ENCODE measurements around the gene UST.
"Not testable (repeated sequence)": the region's sequence is repeated elsewhere in the genome, so short reads cannot be mapped to it uniquely, and the experiment has no call there.

UST gene

GRCh38 chr6:148736774-148737412 is 9.9 kb upstream of the UST start:
- no peak for DNase-seq (ENCODE audit: low spot score)

GRCh38 chr6:148737806-148738205 is 9.0 kb upstream of the UST start:
- no peak for DNase-seq (ENCODE audit: low spot score)

DNA sequence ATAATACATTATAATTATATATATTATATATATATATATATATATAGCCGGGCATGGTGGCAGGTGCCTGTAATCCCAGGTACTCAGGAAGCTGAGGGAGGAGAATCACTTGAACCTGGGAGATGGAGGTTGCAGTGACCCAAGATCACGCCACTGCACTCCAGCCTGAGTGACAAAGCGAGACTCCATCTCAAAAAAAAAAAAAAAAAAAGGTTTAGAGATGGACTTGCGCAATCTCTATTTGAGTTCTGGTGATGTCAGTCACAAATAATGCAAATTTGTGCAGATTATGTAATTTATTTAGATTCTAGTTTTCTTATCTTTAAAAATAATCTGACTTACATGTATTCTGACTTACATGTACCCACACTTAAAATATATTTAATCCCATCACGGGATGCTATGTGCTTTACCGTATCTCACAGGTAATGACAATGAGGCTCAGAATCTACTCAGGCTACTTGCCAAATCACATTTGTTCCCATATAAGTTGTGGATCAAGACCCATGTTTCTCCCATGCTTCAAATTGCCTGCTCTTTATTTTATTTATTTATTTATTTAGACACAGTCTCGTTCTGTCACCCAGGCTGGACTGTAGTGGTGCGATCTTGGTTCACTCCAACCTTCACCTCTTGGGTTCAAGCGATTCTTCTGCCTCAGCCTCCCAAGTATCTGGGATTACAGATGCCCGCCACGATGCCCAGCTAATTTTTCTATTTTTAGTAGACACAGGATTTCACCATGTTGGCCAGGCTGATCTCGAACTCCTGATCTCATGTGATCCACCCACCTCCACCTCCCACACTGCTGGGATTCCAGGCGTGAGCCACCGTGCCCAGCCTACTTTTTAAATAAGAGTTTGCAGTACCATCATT is 7.6 kb upstream of the UST start:
- DNase-seq (ENCODE audit: low spot score), result no peak

GRCh38 chr6:148739822-148740128 is 7.1 kb upstream of the UST start:
- DNase-seq (ENCODE audit: low spot score), result no peak

DNA sequence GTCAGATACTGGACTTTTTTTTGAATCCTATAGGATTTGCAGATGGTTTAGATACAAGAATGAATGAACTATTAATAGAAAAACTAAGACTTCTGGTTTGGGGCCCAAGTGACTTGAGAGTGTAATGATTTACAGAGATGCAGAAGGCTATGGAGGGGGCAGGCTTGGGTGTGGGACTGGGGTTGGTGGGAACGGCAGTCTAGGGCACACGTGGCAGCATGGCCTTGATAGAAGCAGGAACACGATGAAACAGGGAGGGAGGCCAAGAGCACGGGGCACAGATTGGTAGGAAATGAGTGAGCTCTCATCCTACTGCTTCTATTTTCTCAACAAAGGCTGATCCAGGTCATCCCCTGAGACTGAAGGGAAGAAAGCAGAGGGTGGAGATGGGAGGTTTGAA is 3.4 kb upstream of the UST start:
- no peak for DNase-seq (ENCODE audit: low spot score)

DNA sequence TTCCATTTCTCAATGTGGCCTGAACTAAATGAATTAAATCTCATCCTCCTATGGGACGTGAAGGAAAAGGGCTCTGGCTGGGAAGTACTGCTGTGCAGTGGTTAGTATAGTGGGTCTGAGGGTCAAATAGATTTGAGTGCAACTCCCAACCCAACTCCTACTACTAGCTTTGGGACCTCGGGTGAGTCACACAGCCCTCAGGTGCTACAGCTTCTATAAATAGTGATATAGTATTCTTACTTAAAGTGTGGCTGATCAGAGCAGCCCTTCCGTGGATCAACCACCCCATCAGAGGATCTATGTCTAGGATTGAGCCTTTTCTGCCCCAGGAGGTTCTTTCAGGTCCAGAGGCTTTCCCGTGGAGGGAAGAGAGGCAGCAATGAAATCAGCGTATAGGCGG is 904 bp upstream of the UST start:
- DNase-seq (ENCODE audit: low spot score), result no peak

DNA sequence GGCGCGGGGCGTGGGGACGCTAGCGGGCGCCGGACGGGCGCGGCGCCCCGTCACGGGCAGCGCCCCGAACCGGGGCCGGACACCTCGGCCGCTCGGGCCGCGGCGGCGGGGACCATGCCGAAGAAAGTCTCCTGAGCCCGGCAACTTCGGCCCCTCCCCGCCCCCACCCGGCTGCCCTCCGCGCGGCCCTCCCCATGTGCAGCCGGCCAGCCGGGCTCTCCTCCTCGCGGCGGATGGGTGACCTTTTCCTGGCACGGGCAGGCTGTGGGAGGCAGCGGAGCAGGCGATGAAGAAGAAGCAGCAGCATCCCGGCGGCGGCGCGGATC is 278 bp downstream of the UST start:
- DNase-seq (ENCODE audit: low spot score), result no peak

DNA sequence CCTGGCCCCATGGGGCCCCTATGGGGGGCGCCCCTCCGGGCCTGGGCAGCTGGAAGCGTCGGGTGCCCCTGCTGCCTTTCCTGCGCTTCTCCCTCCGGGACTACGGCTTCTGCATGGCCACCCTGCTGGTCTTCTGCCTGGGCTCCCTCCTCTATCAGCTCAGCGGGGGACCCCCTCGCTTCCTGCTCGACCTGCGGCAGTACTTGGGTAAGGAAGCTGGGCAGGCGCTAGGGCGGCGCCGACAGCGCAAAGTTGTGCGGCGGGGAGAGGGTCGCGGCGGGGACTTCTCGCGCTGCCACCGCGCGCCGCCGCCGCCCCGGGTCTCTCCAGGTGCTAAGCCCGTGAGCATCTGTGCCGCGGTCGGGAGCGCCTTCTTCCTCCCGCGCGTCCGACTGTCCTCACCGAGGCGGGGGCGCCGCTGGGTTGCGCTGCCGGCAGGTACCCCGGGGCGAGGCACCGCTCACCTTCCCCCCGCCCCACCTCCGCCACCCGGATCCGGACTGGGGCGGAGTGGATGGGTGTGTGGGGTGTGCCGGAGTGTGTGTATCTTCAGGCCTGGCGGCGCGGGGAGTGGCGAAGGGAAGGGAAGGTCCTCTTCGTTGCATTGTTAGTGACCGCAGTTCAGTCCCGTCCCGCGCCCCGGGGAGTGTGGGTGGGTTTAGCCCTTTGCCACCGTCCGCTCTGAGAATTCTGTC is 788 bp downstream of the UST start:
- no peak for DNase-seq (ENCODE audit: low spot score)

GRCh38 chr6:148749674-148750073 is 2.8 kb downstream of the UST start:
- DNase-seq (ENCODE audit: low spot score), result no peak

DNA sequence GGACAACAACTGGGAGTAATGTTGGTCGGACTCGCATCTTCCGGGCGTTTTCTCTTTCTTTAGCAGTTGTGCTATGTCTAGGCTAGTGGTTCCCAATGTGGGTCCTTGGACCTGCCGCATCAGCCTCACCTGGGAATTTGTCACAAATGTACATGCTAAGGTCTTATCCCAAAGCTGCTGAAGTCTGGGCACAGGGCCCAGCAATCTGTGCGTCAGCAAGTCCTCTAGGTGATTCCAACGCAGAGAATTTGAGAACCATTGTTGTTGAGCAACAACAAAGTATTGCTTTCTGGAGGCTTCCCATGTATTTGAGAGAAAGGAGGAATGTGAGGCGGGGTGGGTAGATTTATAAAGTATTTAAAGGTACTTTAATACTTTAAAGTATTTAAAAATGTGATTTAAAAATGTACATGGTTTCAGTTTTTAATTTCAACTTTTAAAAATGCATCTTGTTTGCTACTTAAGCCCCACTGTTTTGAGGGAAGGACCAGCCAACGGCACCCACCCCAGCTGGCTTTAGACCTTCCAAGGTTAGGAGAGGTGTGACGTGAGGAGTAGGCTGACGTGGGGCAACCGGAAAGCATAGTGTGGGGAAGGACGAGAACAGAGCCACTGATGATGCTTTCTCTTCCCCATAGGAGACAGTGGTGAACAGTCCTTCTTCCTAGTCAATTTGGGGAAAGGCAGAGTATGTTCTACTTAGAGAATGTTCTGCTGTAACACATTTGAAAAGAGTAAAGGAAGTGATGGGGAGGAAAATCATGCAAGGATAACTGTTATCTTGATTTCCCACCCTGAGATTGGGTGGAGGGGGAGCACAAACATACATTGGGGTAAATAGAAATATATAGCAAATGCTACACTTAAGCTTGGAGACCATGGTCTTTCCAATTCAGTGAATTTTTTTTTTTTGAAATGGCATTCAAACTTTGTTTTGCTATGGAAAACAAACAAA is 4.3 kb downstream of the UST start:
- DNase-seq (ENCODE audit: low spot score), result no peak

DNA sequence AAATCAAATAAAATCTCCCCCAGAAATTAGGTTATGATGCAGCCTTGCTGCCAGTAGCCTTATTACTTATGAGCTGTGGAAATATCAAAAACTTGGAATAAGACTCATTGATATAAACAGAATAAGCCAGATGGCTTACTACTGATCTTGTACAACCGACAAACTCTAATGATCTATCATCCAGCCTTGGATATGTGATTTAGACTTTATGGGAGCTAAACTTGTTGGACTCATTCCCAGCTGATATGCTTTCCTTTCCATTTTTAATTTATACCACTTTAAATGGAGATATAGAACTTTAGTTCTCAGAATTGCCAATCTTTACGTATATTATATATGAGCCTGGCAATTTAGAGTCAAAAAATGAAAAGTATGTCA is 5.0 kb downstream of the UST start:
- DNase-seq (ENCODE audit: low spot score), result no peak

DNA sequence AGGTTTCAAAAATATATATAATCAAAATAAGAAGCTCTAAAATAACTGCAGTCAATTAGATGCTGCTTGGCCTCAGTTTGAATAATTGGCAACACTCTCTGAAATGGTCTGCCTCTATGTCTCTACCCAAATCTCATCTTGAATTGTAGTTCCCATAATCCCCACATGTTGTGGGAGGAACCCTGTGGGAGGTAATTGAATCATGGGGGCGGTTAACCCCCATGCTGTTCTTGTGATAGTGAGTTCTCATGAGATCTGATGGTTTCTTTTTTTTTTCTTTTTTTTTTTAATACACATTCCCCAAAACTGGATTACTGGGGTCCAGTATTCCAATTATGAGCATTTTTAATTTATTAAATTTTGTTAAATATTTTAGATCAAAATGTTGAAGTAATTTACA is 8.5 kb downstream of the UST start:
- not testable (repeated sequence) for DNase-seq (ENCODE audit: low spot score)

DNA sequence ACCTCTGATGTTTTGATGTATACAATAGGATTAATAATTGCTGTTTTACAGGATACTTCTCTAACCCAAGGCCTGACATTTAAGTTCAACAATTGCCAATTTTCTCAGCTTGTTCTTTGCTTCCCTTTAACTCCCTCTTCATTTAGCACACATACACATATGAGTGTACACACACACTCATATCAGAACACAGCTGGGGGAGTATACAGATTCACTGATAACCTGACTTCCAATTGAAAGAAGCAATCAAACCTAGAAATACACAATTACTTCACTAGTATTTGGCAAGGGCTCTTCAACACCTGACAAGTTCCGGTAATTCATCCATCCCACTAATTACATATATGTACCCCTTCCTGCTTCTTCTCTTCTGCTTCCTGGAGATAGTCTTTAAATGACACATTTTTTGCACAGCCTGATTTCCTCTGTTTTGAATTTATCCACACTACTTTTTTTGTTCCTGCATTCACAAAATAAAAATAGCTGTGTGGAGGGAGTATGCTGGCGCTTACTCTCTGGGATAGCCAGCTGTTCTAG is 11.2 kb downstream of the UST start:
- DNase-seq (ENCODE audit: low spot score), result no peak

- DNase-seq (ENCODE audit: low spot score), result no peak
Measured at GRCh38 chr6:148758492-148758891, 11.7 kb downstream of the UST start.

DNA sequence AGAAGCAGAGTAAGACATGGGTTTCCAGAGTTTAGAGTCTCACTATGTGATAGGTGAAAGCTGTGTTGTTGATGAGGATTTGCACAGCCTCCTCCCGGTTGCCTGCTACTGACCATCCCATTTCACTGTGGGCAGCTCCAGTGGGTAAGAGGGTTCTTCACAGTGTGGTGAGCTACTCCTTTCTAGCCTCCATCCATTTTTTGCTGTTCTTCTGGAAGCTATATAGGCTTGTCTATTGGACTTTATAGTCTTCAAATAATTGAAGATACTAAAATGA is 13.4 kb downstream of the UST start:
- no peak for DNase-seq (ENCODE audit: low spot score)

DNA sequence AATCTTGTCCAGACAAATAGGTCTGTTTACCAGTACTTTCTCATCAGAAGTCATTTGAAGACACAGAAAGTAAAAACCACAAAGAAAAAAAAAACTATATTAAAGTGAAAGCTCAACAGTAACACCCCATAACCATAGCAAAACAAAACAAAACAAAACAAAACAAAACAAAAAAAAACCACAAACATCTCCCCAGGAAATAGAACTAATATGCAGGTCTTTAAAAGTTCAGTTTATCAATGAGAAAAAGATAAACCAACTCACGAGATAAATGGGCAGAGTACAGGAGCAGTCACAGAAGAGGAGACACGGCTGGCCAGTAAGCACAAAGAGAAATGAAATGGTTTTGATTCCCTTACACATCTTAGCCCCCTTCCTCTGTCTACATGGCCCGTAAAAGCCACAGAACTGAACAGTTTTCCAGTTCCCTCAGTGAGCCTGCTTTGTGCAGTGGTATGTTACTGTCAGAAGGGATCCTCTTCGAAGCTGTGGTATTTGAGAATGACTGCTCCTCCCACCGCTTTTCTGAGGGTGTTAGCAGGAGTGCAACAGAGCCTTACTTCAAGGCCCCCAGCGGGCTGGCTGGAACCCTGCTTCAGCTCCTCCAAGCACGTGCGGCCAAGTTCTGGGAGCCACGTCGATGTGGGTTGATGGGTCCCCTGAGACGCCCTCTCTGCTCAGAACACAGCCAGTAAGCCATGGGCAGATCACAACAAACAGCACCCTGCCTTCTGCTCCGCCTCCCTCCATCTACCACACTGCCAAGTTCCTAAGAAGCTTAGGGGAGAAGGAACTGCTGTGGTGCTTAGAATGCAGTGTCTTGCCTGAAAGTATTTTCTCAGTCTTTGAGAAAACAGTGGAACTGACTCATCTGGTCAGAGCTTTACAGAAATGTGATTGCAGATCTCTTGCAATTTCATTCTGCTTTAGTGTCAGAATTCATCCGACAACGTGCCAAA is 14.0 kb downstream of the UST start:
- DNase-seq (ENCODE audit: low spot score), result no peak

DNA sequence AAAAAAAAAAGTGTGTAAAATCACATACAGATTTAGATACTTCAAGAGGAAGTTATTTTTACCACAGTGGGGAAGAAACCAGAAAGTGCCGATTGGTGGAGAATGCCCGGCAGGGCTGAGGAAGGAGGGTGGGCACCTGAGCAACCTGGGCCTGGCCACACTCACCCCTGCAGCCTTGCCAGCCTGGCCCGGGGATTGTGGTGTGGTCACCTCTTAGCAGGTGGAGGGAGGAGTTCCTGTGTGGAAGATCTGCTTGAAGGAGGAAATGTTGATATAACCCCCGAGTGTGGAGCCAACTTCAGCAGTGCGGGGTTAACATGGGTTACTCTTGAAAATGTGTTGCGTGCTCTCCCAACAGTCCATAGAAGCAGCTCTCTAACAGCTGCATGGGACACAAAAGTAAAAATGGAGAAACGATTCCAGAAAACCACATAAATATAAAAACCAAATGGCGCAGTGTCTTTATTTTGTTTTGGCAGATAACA is 14.7 kb downstream of the UST start:
- no peak for DNase-seq (ENCODE audit: low spot score)

DNA sequence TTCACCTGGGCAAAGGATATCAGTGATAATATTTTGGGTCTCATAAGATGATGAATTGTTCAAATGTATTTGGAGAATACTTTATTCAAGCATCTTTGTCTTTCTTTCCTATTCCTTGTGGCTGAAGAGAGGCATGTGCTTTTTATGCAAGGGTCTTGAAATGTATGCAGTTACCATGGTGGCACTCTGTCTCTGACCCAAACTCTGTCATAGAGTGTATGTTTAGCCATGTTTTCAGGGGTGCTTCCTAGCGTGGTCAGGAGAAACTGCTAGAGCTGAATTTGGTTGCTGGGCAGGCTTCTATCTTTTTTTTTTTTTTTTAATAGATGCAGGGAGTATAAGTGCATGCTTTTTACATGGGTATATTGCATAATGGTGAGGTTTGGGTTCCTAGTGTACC is 15.4 kb downstream of the UST start:
- no peak for DNase-seq (ENCODE audit: low spot score)

DNA sequence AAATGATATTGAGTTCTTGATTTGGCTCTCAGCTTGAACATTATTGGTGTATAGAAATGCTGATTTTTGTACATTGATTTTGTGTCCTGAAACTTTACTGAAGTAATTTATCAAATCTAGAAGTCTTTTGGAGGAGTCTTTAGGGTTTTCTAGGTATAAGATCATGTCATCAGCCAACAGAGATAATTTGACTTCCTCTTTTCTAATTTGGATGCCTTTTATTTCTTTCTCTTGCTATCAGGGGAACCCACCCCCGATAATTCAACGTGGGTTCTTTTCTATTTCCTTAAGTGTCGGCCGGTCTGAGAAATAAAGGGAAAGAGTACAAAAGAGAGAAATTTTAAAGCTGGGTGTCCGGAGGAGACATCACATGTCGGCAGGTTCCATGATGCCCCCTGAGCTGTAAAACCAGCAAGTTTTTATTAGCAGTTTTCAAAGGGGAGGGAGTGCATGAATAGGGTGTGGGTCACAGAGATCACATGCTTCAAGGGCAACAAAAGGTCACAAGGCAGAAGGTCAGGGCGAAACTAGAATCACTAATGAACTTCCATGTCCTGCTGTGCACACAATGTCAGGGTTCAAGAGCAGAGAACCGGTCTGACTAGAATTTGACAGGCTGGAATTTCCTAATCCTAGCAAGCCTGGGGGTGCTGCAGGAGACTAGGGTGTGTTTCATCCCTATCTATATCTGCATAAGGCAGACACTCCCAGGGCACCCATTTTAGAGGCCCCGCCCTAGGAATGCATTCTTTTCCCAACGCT is 17.6 kb downstream of the UST start:
- not testable (repeated sequence) for DNase-seq (ENCODE audit: low spot score)
